Liver (tissue), 9 donors: ENCODE measurements around the gene SLC34A2. TPM values are rescaled to one million over a fixed set of nuclear protein-coding genes. Genes with fewer than 3 reads are reported as not detected.

Experiments used
- DNase-seq: peaks from one replicate; pipeline ENCODE4 v3.0.0-alpha.2; 2017; ENCODE audit warnings: low spot score
- H3K27ac ChIP-seq, 2 donors: one replicate each; pipeline ENCODE4 v1.7.0; 2013; ENCODE audit warnings: inconsistent platforms in 2 of 2, low read length in 2 of 2, control low read depth in 1 of 2, low read depth in 1 of 2, mild to moderate bottlenecking in 1 of 2
- H3K27me3 ChIP-seq, 4 donors: one replicate each; pipeline versions ENCODE4 v1.6.1 to v1.7.0; 2013; ENCODE audit warnings: low read length in 3 of 4, inconsistent platforms in 1 of 4, mild to moderate bottlenecking in 1 of 4, moderate library complexity in 1 of 4; ENCODE audit not compliant: control insufficient read depth in 4 of 4, insufficient read depth in 4 of 4
- H3K36me3 ChIP-seq, 4 donors: one replicate each; pipeline versions ENCODE4 v1.6.1 to v1.7.0; 2013; ENCODE audit warnings: low read length in 3 of 4, mild to moderate bottlenecking in 3 of 4, low read depth in 1 of 4, moderate library complexity in 1 of 4; ENCODE audit not compliant: control insufficient read depth in 4 of 4, insufficient read depth in 3 of 4
- H3K4me1 ChIP-seq, 4 donors: one replicate each; pipeline versions ENCODE4 v1.6.1 to v1.7.0; 2013; ENCODE audit warnings: low read length in 3 of 4, mild to moderate bottlenecking in 3 of 4, moderate library complexity in 1 of 4; ENCODE audit not compliant: control insufficient read depth in 4 of 4, insufficient read depth in 4 of 4
- H3K4me3 ChIP-seq, 3 donors: one replicate each; pipeline versions ENCODE4 v1.6.1 to v1.7.0; 2013; ENCODE audit warnings: low read length in 3 of 3, control low read depth in 1 of 3, low read depth in 1 of 3, mild to moderate bottlenecking in 1 of 3
- H3K9ac ChIP-seq, 2 donors: one replicate each; pipeline ENCODE4 v1.7.0; 2013; ENCODE audit warnings: low read length in 2 of 2, mild to moderate bottlenecking in 2 of 2, moderate library complexity in 2 of 2, control low read depth in 1 of 2, low read depth in 1 of 2
- H3K9me3 ChIP-seq, 4 donors: one replicate each; pipeline versions ENCODE4 v1.6.1 to v1.7.0; 2013; ENCODE audit warnings: low read length in 3 of 4; ENCODE audit not compliant: control insufficient read depth in 4 of 4
- CTCF ChIP-seq: fragments of 150-350 bp; IDR thresholded peaks from 2 replicates; pipeline ENCODE4 v1.5.1; 2017; ENCODE audit warnings: improper control_type of control experiment, low read depth, low read length; ENCODE audit not compliant: missing input control
- EGR1 ChIP-seq, 2 donors: IDR thresholded peaks; 2 replicates each; pipeline ENCODE4 v1.6.1; 2016 to 2018; ENCODE audit warnings: antibody characterized with exemption in 2 of 2, low read depth in 2 of 2
- FOXA1 ChIP-seq: IDR thresholded peaks from 2 replicates; pipeline ENCODE4 v1.6.1; 2016; ENCODE audit warnings: antibody characterized with exemption
- FOXA2 ChIP-seq: IDR thresholded peaks from 2 replicates; pipeline ENCODE4 v1.6.1; 2016; ENCODE audit warnings: antibody characterized with exemption
- GABPA ChIP-seq, 2 donors: IDR thresholded peaks in 1 of 2; conservative IDR thresholded peaks in 1 of 2; 2 replicates each; pipeline ENCODE4 v1.6.1; 2016; ENCODE audit warnings: antibody characterized with exemption in 2 of 2, mild to moderate bottlenecking in 1 of 2, moderate library complexity in 1 of 2
- HNF4A ChIP-seq, 2 donors: conservative IDR thresholded peaks; 2 replicates each; pipeline ENCODE4 v1.6.1; 2016; ENCODE audit warnings: antibody characterized with exemption in 2 of 2, mild to moderate bottlenecking in 2 of 2
- HNF4G ChIP-seq: IDR thresholded peaks from 2 replicates; pipeline ENCODE4 v1.6.1; 2016; ENCODE audit warnings: antibody characterized with exemption
- JUND ChIP-seq, 2 donors: IDR thresholded peaks; 2 replicates each; pipeline ENCODE4 v1.6.1; 2016; ENCODE audit warnings: antibody characterized with exemption in 2 of 2
- MAX ChIP-seq: IDR thresholded peaks from 2 replicates; pipeline ENCODE4 v1.6.1; 2016; ENCODE audit warnings: antibody characterized with exemption
- NR2F2 ChIP-seq: IDR thresholded peaks from 2 replicates; pipeline ENCODE4 v1.6.1; 2016; ENCODE audit warnings: antibody characterized with exemption
- RAD21 ChIP-seq, 2 donors: IDR thresholded peaks; 2 replicates each; pipeline ENCODE4 v1.6.1; 2016; ENCODE audit warnings: antibody characterized with exemption in 2 of 2, mild to moderate bottlenecking in 2 of 2
- REST ChIP-seq: IDR thresholded peaks from 2 replicates; pipeline ENCODE4 v1.6.1; 2016; ENCODE audit warnings: antibody characterized with exemption, mild to moderate bottlenecking
- RXRA ChIP-seq, 2 donors: IDR thresholded peaks; 2 replicates each; pipeline ENCODE4 v1.6.1; 2017 to 2018; ENCODE audit warnings: antibody characterized with exemption in 2 of 2, mild to moderate bottlenecking in 1 of 2
- SP1 ChIP-seq: IDR thresholded peaks from 2 replicates; pipeline ENCODE4 v1.6.1; 2018; ENCODE audit warnings: antibody characterized with exemption, mild to moderate bottlenecking
- TAF1 ChIP-seq: conservative IDR thresholded peaks from 2 replicates; pipeline ENCODE4 v1.6.1; 2016; ENCODE audit warnings: antibody characterized with exemption, mild to moderate bottlenecking
- YY1 ChIP-seq: IDR thresholded peaks from 2 replicates; pipeline ENCODE4 v1.6.1; 2016; ENCODE audit warnings: antibody characterized with exemption, mild to moderate bottlenecking
- ZBTB33 ChIP-seq: IDR thresholded peaks from 2 replicates; pipeline ENCODE4 v1.6.1; 2016; ENCODE audit warnings: antibody characterized with exemption
- WGBS: extraction: QIAGEN DNeasy Blood & Tissue Kit; methylation state at CpG from one replicate; pipeline ENCODE4 v1.1.7; 2013; 5-methylcytosine and 5-hydroxymethylcytosine counted together
- polyA plus RNA-seq, 2 donors: library from polyadenylated mRNA; stranded (reverse) in 1 of 2; unstranded in 1 of 2; fragments of 200-250 nt in 1 of 2; fragments of >200 nt in 1 of 2; fragmentation: Nextera tagmentation in 1 of 2; extraction: Ambion mirVana in 1 of 2; gene quantifications; one replicate each; pipeline versions ENCODE4 v1.2.1 to v1.2.3, GENCODE V29; 2013 to 2015
- total RNA-seq, 2 donors: library from RNA; depleted of rRNA; stranded (reverse); fragments of >200 nt; gene quantifications; one replicate each; pipeline ENCODE4 v1.2.3, GENCODE V29; 2014
- TF ChIP-seq, protein P1 (sequence below): IDR thresholded peaks from 2 replicates; pipeline ENCODE4 v1.6.1; 2016; ENCODE audit warnings: antibody characterized with exemption
- donor health status: healthy.
- donor health status: healthy.
- donor health status: healthy.
- donor health status: healthy.
- donor health status: healthy.

The SLC34A2 gene
- total and polyA plus RNA-seq, 4 donors = 0.14 to 1.4 (median 0.94) TPM

- H3K4me3 ChIP-seq = no peak overlapping the region
- no peaks in the 10 kb centered on the region for H3K4me1 ChIP-seq
- no peaks in the 10 kb centered on the region for H3K9me3 ChIP-seq
- WGBS = 46% methylated on average over 1 of the region's 1 CpG
- H3K9ac ChIP-seq = no peak overlapping the region
- H3K27me3 ChIP-seq = peaks cover 0 to 9% (median 0%) of the 10 kb centered on the region in 4 donors
- TF ChIP-seq CTCF (no peak), JUND (IDR thresholded peaks at IDR 0.05) (no peak), HNF4G (no peak), HNF4A (conservative IDR thresholded peaks at IDR 0.05) (no peak), NR2F2 (no peak), RXRA (IDR thresholded peaks at IDR 0.05) (no peak)
- H3K27ac ChIP-seq = no peak overlapping the region
- DNase-seq = no peak
- H3K36me3 ChIP-seq = no peaks in the 10 kb centered on the region
These were observed 31.0 kb upstream of the SLC34A2 start for GRCh38 chr4:25624616-25625015.

GRCh38 chr4:25628451-25628850 is 27.2 kb upstream of the SLC34A2 start:
- Histone ChIP-seq H3K9ac (no peak overlapping the region), H3K4me1 (no peaks in the 10 kb centered on the region), H3K36me3 (no peaks in the 10 kb centered on the region), H3K4me3 (no peak overlapping the region), H3K27ac (no peak overlapping the region), H3K9me3 (peaks cover 0 to 2% (median 0%) of the 10 kb centered on the region in 4 donors), H3K27me3 (peaks cover 0 to 3% (median 0%) of the 10 kb centered on the region in 4 donors)
- TF ChIP-seq NR2F2 (no peak), RAD21 (IDR thresholded peaks at IDR 0.05) (no peak), EGR1 (IDR thresholded peaks at IDR 0.05; ENCODE audit: low read depth in 2 of 2) (no peak)
- DNase-seq = no peak
- 97% methylated on average over 2 of the region's 2 CpGs for WGBS

GRCh38 chr4:25632135-25632534 is 23.5 kb upstream of the SLC34A2 start:
- Histone ChIP-seq H3K27ac (no peak overlapping the region), H3K9ac (no peak overlapping the region), H3K36me3 (no peaks in the 10 kb centered on the region), H3K27me3 (peaks cover 0 to 3% (median 0%) of the 10 kb centered on the region in 4 donors), H3K4me3 (no peak overlapping the region), H3K9me3 (peaks cover 0 to 2% (median 0%) of the 10 kb centered on the region in 4 donors), H3K4me1 (no peaks in the 10 kb centered on the region)
- TF ChIP-seq TAF1 (no peak), FOXA2 (no peak), NR2F2 (no peak), YY1 (no peak), FOXA1 (no peak), REST (no peak), MAX (no peak), SP1 (no peak), JUND (IDR thresholded peaks at IDR 0.05) (no peak), RAD21 (IDR thresholded peaks at IDR 0.05) (no peak), HNF4A (conservative IDR thresholded peaks at IDR 0.05) (no peak), CTCF (no peak), RXRA (IDR thresholded peaks at IDR 0.05) (no peak), GABPA (IDR thresholded peaks at IDR 0.05 in 1 of 2, conservative IDR thresholded peaks at IDR 0.05 in 1 of 2) (no peak), ZBTB33 (no peak), HNF4G (no peak), EGR1 (IDR thresholded peaks at IDR 0.05; ENCODE audit: low read depth in 2 of 2) (no peak)
- TF ChIP-seq, protein P1, sequence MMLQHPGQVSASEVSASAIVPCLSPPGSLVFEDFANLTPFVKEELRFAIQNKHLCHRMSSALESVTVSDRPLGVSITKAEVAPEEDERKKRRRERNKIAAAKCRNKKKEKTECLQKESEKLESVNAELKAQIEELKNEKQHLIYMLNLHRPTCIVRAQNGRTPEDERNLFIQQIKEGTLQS = no peak
- 71% methylated on average over 4 of the region's 4 CpGs for WGBS
- DNase-seq = no peak
